ENCODE data around the gene DOK3.

The DOK3 gene

GRCh38 chr5:177482359-177482795 lies 27.2 kb downstream of the DOK3 start:
- DNase-seq (ENCODE audit: low read depth in 3 of 3) = no peak

GRCh38 chr5:177479774-177480173 lies 29.9 kb downstream of the DOK3 start:
- DNase-seq (ENCODE audit: low read depth in 3 of 3) = no peak

- no peak for DNase-seq (ENCODE audit: low read depth in 3 of 3)
Observed at GRCh38 chr5:177478711-177479646, 30.6 kb downstream of the DOK3 start.

GRCh38 chr5:177477701-177478477 lies 31.7 kb downstream of the DOK3 start:
- no peak for DNase-seq (ENCODE audit: low read depth in 3 of 3)

GRCh38 chr5:177476531-177477233 lies 32.9 kb downstream of the DOK3 start:
- no peak for DNase-seq (ENCODE audit: low read depth in 3 of 3)

- DNase-seq (ENCODE audit: low read depth in 3 of 3) = no peak
Observed at GRCh38 chr5:177475563-177476427, 33.8 kb downstream of the DOK3 start.

GRCh38 chr5:177474846-177475562 lies 34.6 kb downstream of the DOK3 start:
- no peak for DNase-seq (ENCODE audit: low read depth in 3 of 3)

- no peak for DNase-seq (ENCODE audit: low read depth in 3 of 3)
Observed at GRCh38 chr5:177474002-177474476, 35.6 kb downstream of the DOK3 start.

GRCh38 chr5:177473443-177474001 lies 36.1 kb downstream of the DOK3 start, which contains the start of gene DBN1:
DBN1 (minus strand) TSS chr5:177473634; CDS start chr5:177473521, 113 bp downstream.
- no peak for DNase-seq (ENCODE audit: low read depth in 3 of 3)

- peak in 1 of 3 donors; percentile 56 for DNase-seq (ENCODE audit: low read depth in 3 of 3)
Observed at GRCh38 chr5:177472460-177473442, 36.9 kb downstream of the DOK3 start.

- DNase-seq (ENCODE audit: low read depth in 3 of 3) = no peak
Observed at GRCh38 chr5:177471610-177472356, 37.8 kb downstream of the DOK3 start.

- no peak for DNase-seq (ENCODE audit: low read depth in 3 of 3)
Observed at GRCh38 chr5:177470759-177471536, 38.7 kb downstream of the DOK3 start.

- no peak for DNase-seq (ENCODE audit: low read depth in 3 of 3)
Observed at GRCh38 chr5:177469750-177470525, 39.7 kb downstream of the DOK3 start.

GRCh38 chr5:177468685-177469628 lies 40.7 kb downstream of the DOK3 start:
- DNase-seq (ENCODE audit: low read depth in 3 of 3) = no peak

- DNase-seq (ENCODE audit: low read depth in 3 of 3) = no peak
Observed at GRCh38 chr5:177468329-177468684, 41.3 kb downstream of the DOK3 start.
